IPS-15b (cell line): ENCODE data around the gene FASTK.
"Not testable (repeated sequence)": the region's sequence is repeated elsewhere in the genome, so short reads cannot be mapped to it uniquely, and the experiment has no call there.

Experiments used
- H3K27me3 ChIP-seq: one replicate; pipeline ENCODE4 v1.6.1; 2013; ENCODE audit warnings: low read length; ENCODE audit not compliant: control insufficient read depth, insufficient read depth
- H3K36me3 ChIP-seq: one replicate; pipeline ENCODE4 v1.6.1; 2013; ENCODE audit warnings: low read length; ENCODE audit not compliant: control insufficient read depth, insufficient read depth
- H3K4me1 ChIP-seq: one replicate; pipeline ENCODE4 v1.6.1; 2013; ENCODE audit warnings: mild to moderate bottlenecking, low read length; ENCODE audit not compliant: control insufficient read depth, insufficient read depth
- H3K4me3 ChIP-seq: one replicate; pipeline ENCODE4 v1.5.1; 2013; ENCODE audit warnings: low read depth, low read length
- H3K9ac ChIP-seq: one replicate; pipeline ENCODE4 v1.6.1; 2013; ENCODE audit warnings: low read depth, mild to moderate bottlenecking, low read length
- H3K9me3 ChIP-seq: one replicate; pipeline ENCODE4 v1.6.1; 2013; ENCODE audit warnings: mild to moderate bottlenecking, low read length; ENCODE audit not compliant: control insufficient read depth, insufficient read depth

The FASTK gene

GRCh38 chr7:151028948-151029501 is 51.6 kb downstream of the FASTK start:
- H3K9ac ChIP-seq, result no peak overlapping the region
- no peaks in the 10 kb centered on the region for H3K36me3 ChIP-seq
- H3K9me3 ChIP-seq, result no peaks in the 10 kb centered on the region
- H3K27me3 ChIP-seq, result peaks cover 7% of the 10 kb centered on the region
- H3K4me1 ChIP-seq, result peaks cover 10% of the 10 kb centered on the region
- H3K4me3 ChIP-seq, result peak overlapping the region; percentile 81

GRCh38 chr7:151028131-151028947 is 52.3 kb downstream of the FASTK start, which contains the start of gene ABCB8:
Gene ABCB8, plus strand, starts transcription at chr7:151028450. Its CDS starts 66 bp downstream, at chr7:151028516.
- H3K4me1 ChIP-seq, result peaks cover 10% of the 10 kb centered on the region
- no peaks in the 10 kb centered on the region for H3K9me3 ChIP-seq
- H3K4me3 ChIP-seq, result peak within 1 kb of the TSS; percentile 81
- H3K36me3 ChIP-seq, result no peaks in the 10 kb centered on the region
- H3K9ac ChIP-seq, result peak within 1 kb of the TSS; percentile 3
- H3K27me3 ChIP-seq, result peaks cover 9% of the 10 kb centered on the region

- H3K4me1 ChIP-seq, result peaks cover 10% of the 10 kb centered on the region
Measured at GRCh38 chr7:151027728-151028130, 52.9 kb downstream of the FASTK start.

DNA sequence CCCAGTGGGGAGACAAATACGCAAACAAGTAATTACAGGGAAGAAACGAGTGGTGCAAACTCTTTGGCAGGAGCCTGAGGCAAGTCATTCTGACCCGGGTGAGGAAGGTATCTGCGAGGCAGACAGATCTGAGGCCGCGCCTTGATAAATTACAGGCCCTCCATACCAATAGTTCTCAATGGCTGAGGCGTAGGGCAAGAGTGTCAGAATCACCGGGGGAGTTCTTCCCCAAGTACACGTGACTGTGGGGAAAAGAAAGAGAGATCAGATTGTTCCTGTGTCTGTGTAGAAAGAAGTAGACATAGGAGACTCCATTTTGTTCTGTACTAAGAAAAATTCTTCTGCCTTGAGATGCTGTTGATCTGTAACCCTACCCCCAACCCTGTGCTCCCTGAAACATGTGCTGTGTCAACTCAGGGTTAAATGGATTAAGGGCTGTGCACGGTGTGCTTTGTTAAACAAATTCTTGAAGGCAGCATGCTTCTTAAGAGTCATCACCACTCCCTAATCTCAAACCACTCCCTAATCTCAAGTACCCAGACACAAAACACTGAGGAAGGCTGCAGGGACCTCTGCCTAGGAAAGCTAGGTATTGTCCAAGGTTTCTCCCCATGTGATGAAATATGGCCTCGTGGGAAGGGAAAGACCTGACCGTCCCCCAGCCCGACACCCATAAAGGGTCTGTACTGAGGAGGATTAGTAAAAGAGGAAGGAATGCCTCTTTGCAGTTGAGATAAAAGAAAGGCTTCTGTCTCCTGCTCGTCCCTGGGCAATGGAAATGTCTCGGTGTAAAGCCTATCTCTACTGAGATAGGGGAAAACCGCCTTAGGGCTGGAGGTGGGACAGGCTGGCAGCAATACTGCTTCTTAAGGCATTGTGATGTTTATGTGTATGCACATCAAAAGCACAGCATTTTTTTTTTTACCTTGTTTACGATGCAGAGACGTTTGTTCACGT is 53.6 kb downstream of the FASTK start:
- not testable (repeated sequence) for H3K9me3 ChIP-seq, H3K36me3 ChIP-seq
- peaks cover 10% of the 10 kb centered on the region for H3K4me1 ChIP-seq
- H3K27me3 ChIP-seq, result peaks cover 10% of the 10 kb centered on the region
- H3K4me3 ChIP-seq, result peak overlapping the region; percentile 68
- H3K9ac ChIP-seq, result peak overlapping the region; percentile 3

More at GRCh38 chr7:151027728-151028130, 52.9 kb downstream of the FASTK start:
- H3K36me3 ChIP-seq, H3K27me3 ChIP-seq, H3K9me3 ChIP-seq: not testable (repeated sequence)
- Histone ChIP-seq H3K9ac (peak overlapping the region; percentile 3), H3K4me3 (peak overlapping the region; percentile 68)
